ENCODE measurements around the gene AAGAB.
"Not testable (repeated sequence)": the region's sequence is repeated elsewhere in the genome, so short reads cannot be mapped to it uniquely, and the experiment has no call there.

Gene AAGAB

DNA sequence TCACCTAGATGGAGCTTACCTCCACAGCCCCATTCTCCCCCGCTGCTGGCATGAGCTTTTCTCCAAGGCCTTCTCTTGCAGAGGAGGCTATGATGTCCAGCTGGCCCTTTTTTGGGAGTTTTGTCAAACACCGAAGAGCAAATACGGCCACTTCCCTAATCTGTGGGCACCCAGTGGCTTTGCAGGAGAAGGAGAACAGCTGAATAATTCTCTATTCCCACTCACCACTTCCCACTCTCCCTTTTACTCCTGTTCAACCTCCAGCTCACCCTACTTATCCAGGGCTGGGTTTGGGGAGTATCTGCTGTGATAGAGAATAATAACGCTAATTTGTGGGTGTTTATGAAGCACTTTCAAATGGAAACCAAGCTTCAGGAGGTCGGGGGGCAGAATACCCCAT lies 93.0 kb downstream of the AAGAB start:
- no peak overlapping the region for H3K4me3 ChIP-seq (ENCODE audit: low read depth, low read length)

GRCh38 chr15:67158367-67158766 lies 96.1 kb downstream of the AAGAB start:
- H3K4me3 ChIP-seq (ENCODE audit: low read depth, low read length) = no peak overlapping the region
- no peak for DNase-seq (ENCODE audit: low read depth)
- TF ChIP-seq CTCF (IDR thresholded peaks at IDR 0.05; ENCODE audit: control insufficient read depth, extremely low read depth, insufficient read depth) = no peak

More for the DNA sequence above, 93.0 kb downstream of the AAGAB start:
- no peak for TF ChIP-seq CTCF (IDR thresholded peaks at IDR 0.05; ENCODE audit: control insufficient read depth, extremely low read depth, insufficient read depth)
- no peak for DNase-seq (ENCODE audit: low read depth)

- no peak for TF ChIP-seq CTCF (IDR thresholded peaks at IDR 0.05; ENCODE audit: control insufficient read depth, extremely low read depth, insufficient read depth)
- DNase-seq (ENCODE audit: low read depth) = no peak
Observed at GRCh38 chr15:67157521-67158252, 96.8 kb downstream of the AAGAB start.

DNA sequence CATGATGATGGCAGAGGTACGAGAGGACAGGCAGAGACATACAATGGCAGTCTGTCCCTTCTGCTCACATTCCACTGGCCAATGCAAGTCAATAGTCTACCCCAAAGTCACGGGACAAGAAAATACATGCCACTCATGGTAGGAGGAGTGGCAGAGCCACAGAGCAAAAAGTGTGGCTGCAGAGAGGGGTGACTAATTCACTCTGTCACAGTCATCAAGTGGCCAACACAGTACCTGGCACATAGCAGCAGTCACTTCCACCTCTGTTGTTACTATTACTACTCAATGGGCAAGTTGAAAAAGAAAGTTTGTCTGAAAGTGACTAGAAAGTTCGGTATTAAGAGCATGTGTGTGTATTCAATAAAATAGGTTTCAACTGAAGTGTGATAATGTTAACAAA lies 97.6 kb downstream of the AAGAB start:
- no peak overlapping the region for H3K4me3 ChIP-seq (ENCODE audit: low read depth, low read length)
- no peak for TF ChIP-seq CTCF (IDR thresholded peaks at IDR 0.05; ENCODE audit: control insufficient read depth, extremely low read depth, insufficient read depth)
- DNase-seq (ENCODE audit: low read depth) = no peak

More at GRCh38 chr15:67157521-67158252, 96.8 kb downstream of the AAGAB start:
- H3K4me3 ChIP-seq (ENCODE audit: low read depth, low read length) = no peak overlapping the region

- DNase-seq (ENCODE audit: low read depth) = no peak
- TF ChIP-seq CTCF (IDR thresholded peaks at IDR 0.05; ENCODE audit: control insufficient read depth, extremely low read depth, insufficient read depth) = no peak
- no peak overlapping the region for H3K4me3 ChIP-seq (ENCODE audit: low read depth, low read length)
Observed at GRCh38 chr15:67156426-67156825, 98.0 kb downstream of the AAGAB start.

DNA sequence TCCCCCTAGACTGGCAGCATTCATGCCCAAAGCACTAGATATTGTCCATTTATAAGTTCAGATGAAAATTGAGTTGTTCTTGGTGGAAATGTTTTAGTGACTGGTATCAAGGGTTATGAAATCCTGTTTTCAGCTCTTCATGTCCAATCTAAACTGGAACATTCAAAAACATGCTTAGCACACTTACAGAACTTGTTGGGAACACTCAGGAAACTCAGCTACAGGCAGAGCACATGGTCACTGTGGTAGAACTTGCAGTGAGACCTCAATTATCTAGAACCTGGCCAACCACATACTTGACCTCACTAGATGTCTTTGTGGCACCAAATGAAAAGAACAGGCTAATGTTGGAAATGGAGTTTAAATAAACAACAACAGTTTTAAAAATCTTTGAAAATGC lies 100.2 kb downstream of the AAGAB start:
- H3K4me3 ChIP-seq (ENCODE audit: low read depth, low read length) = no peak overlapping the region
- TF ChIP-seq CTCF (IDR thresholded peaks at IDR 0.05; ENCODE audit: control insufficient read depth, extremely low read depth, insufficient read depth) = no peak
- DNase-seq (ENCODE audit: low read depth) = no peak

DNA sequence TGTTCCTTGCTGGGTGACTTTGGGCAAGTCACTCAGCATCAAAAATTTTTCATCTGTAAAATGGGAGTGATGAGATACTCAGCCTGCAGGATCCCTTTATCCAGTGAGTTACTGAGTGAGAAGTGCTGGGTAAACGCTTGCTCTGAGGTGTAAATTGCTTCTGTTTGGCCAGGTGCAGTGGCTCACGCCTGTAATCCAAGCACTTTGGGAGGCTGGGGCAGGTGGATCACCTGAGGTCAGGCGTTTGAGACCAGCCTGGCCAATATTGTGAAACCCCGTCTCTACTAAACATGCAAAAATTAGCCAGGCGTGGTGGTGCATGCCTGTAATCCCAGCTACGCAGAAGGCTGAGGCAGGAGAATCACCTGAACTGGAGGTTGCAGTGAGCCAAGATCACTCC lies 101.4 kb downstream of the AAGAB start:
- H3K4me3 ChIP-seq (ENCODE audit: low read depth, low read length); DNase-seq (ENCODE audit: low read depth): not testable (repeated sequence)
